NT2/D1 (cell line): Measurements from ENCODE around the gene PLCH1.

Experiments used
- SUZ12 ChIP-seq: IDR thresholded peaks from 2 replicates; pipeline ENCODE4 v1.6.1; 2011; ENCODE audit not compliant: insufficient read length, insufficient read depth; ENCODE audit errors: extremely low read depth
- YY1 ChIP-seq: IDR thresholded peaks from 2 replicates; pipeline ENCODE4 v1.6.1; 2011; ENCODE audit not compliant: insufficient read length, insufficient read depth
- ZNF274 ChIP-seq: IDR thresholded peaks from 2 replicates; pipeline ENCODE4 v1.6.1; 2011; ENCODE audit warnings: mild to moderate bottlenecking, low read depth, low read length

DNA sequence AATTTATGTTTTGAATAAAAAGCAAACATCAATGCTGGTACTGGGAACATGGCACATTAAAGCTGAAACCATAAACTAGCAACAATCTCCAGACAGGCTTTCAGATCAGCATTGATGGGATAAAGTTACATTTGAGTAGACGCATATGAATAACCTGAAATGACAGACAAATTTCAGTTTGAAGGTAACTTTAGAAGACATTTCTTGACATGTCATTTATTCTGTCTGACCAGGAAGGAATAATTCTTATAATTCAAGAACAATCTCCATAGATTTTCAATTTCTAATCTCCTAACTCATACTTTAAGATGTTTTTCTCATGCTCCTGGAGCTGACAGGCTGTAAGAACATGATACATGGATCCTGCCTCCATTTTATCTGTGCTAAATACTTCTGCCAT is 69.8 kb downstream of the PLCH1 start:
- TF ChIP-seq YY1 (no peak), SUZ12 (no peak), ZNF274 (no peak)
